ENCODE measurements around the gene IQSEC1. TPM values are rescaled to one million over a fixed set of nuclear protein-coding genes. Genes with fewer than 3 reads are reported as not detected.

IQSEC1 gene
- total and polyA plus RNA-seq, 2 of the 8 experiments (the other 6 are each of a cell fraction or from before 2014, with no cell fraction given): 6.8 to 28.8 TPM

- no peak for TF ChIP-seq CTCF (IDR thresholded peaks at IDR 0.05; ENCODE audit: control extremely low read depth in 1 of 3, insufficient read depth in 1 of 3, low read depth in 1 of 3, low read length in 3 of 3)
- TF ChIP-seq MAFK (IDR thresholded peaks at IDR 0.05; ENCODE audit: low read depth, low read length): no peak
- no peak for TF ChIP-seq SIX5 (IDR thresholded peaks at IDR 0.05; ENCODE audit: low read depth, low read length)
- TF ChIP-seq CEBPB (IDR thresholded peaks at IDR 0.05; ENCODE audit: low read depth, low read length): no peak
- TF ChIP-seq RAD21 (IDR thresholded peaks at IDR 0.05 in 1 of 2, conservative IDR thresholded peaks at IDR 0.05 in 1 of 2; ENCODE audit: low read depth in 2 of 2, low read length in 2 of 2): no peak
- no peak for TF ChIP-seq KDM4A (IDR thresholded peaks at IDR 0.05; ENCODE audit: low read depth, low read length, severe bottlenecking)
Measured at GRCh38 chr3:13073326-13074005, at the start of gene IQSEC1 (continued).
